ENCODE measurements around the gene SPCS3. TPM values are rescaled to one million over a fixed set of nuclear protein-coding genes. Genes with fewer than 3 reads are reported as not detected.

Gene SPCS3
- total RNA-seq, 4 donors from 2014 or later: 37.9 to 160 (median 115) TPM

DNA sequence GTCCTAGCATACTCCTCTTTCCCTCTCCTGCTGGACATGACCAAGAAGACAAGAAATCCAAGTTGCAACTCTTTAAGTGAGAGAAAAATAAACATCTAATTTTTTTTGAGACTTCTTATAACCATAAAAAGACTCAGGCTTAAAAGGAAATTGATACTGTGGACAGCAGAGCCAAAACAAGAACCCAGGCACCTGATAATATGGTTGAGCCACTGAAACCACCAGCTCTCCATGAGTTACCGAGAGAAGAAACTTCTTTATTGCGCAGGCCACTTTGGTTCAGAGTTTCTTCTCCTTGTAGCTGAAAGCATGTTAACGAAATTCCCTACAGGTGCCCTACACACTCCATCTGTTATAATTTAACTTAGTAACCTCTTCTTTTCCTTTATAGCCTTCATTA, 11.3 kb upstream of the SPCS3 start:
- intact Hi-C loops (cut with DNase I; ENCODE audit: low total_unique reads): no loop called here

DNA sequence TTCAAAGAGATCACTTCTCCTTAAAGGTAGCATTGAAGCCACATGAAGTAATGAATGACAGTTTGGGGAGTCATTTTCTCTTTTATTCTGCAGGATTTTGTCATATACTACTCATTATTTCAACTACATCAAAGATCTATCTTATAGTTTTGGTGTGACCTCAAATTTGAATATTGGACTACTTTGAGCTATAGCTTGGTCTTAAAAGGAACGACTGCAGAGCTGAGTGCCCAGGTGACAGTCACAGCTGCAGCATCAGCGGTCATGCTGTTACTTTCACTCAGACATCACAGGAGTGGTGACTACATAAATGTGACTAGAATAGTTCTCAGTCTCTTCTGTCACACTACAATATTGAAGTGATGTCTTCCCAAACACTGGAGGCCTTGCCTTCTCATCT, 10.7 kb upstream of the SPCS3 start:
- Histone ChIP-seq H3K27me3 (no peaks in the 10 kb centered on the region), H3K27ac (no peak overlapping the region), H3K36me3 (no peaks in the 10 kb centered on the region), H3K9me3 (no peaks in the 10 kb centered on the region), H3K4me1 (no peaks in the 10 kb centered on the region), H3K4me3 (no peak overlapping the region)
- TF ChIP-seq CTCF (IDR thresholded peaks at IDR 0.05) (no peak), POLR2A (IDR thresholded peaks at IDR 0.05) (no peak)
- DNase-seq: no peak
- intact Hi-C loops (cut with DNase I; ENCODE audit: low total_unique reads): no loop called here

More for the DNA sequence above, 11.3 kb upstream of the SPCS3 start:
- no peaks in the 10 kb centered on the region for H3K27me3 ChIP-seq
- no peak overlapping the region for H3K4me3 ChIP-seq
- no peaks in the 10 kb centered on the region for H3K9me3 ChIP-seq
- TF ChIP-seq POLR2A (IDR thresholded peaks at IDR 0.05) (no peak), CTCF (IDR thresholded peaks at IDR 0.05) (no peak)
- DNase-seq: no peak
- H3K36me3 ChIP-seq: no peaks in the 10 kb centered on the region
- no peaks in the 10 kb centered on the region for H3K4me1 ChIP-seq
- H3K27ac ChIP-seq: no peak overlapping the region

DNA sequence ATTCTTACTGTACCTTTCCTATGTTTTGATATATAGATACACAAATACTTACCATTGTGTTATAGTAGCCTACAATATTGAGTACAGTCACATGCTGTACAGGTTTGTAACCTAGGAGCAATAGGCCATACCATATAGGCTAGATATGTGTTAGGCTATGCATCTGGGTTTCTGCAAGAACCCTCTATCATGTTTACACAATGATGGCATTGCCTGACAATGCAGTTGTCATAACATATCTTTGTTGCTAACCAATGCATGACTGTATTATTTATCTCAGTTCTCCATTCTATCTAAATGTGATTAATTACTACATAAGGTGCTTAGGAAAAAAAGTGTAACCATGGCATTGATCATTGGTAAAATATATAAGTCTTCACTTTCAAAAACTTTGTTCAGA, 10.0 kb upstream of the SPCS3 start:
- intact Hi-C loops (cut with DNase I; ENCODE audit: low total_unique reads): loop anchor here (10.0 kb wide), 1 partner anchor 115 kb away; the partner anchor contains the start of gene SPATA4
- Histone ChIP-seq H3K27me3 (no peaks in the 10 kb centered on the region), H3K27ac (no peak overlapping the region), H3K36me3 (no peaks in the 10 kb centered on the region), H3K9me3 (no peaks in the 10 kb centered on the region), H3K4me1 (no peaks in the 10 kb centered on the region), H3K4me3 (no peak overlapping the region)
- no peak for TF ChIP-seq CTCF (IDR thresholded peaks at IDR 0.05)
- no peak for TF ChIP-seq POLR2A (IDR thresholded peaks at IDR 0.05)
- no peak for DNase-seq

DNA sequence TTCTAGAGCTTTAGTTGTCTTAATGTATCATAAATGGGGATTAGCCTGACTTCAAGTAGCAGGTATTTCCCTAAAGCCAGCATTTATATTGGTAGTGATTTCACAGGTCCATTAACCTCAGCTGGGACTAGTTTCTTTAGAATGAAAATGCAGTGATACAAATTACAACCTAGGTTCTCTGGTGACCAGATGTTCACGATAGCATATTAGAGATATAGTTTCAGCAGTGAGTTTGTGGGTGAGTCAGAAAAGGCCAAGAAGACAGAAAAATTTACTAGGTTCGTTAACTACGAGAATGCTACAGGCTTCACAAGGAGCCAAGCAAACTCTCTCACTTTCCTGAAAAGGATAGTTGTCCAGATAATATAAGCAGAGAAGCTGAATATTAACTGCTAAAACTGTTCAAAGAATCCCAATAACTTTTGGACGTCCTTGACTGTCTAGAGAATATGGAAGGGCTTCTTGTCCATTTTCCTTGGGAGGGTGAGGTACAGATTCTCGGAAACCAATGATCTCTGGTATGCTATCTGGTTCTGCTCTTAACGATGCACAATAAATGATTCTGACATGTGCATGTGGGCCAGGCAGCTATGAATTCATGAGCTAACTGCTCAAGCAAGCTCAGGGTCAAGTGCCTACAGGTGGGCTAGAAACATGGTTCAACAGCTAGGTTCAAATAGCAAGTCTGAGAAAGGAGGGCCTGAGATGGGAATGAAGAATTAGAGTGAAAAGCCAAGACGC, 6.0 kb upstream of the SPCS3 start:
- no peaks in the 10 kb centered on the region for H3K27me3 ChIP-seq
- H3K4me3 ChIP-seq: no peak overlapping the region
- H3K9me3 ChIP-seq: no peaks in the 10 kb centered on the region
- DNase-seq: no peak
- no peaks in the 10 kb centered on the region for H3K36me3 ChIP-seq
- TF ChIP-seq CTCF (IDR thresholded peaks at IDR 0.05) (no peak), POLR2A (IDR thresholded peaks at IDR 0.05) (no peak)
- H3K27ac ChIP-seq: no peak overlapping the region
- intact Hi-C loops (cut with DNase I; ENCODE audit: low total_unique reads): loop anchor here (10.0 kb wide), 1 partner anchor 119 kb away; the partner anchor contains the start of gene SPATA4
- no peaks in the 10 kb centered on the region for H3K4me1 ChIP-seq

- no peak for DNase-seq
- no peaks in the 10 kb centered on the region for H3K9me3 ChIP-seq
- intact Hi-C loops (cut with DNase I; ENCODE audit: low total_unique reads): loop anchor here (10.0 kb wide), 1 partner anchor 124 kb away; the partner anchor contains the start of gene SPATA4
- no peaks in the 10 kb centered on the region for H3K27me3 ChIP-seq
- H3K4me3 ChIP-seq: peak overlapping the region; percentile 51 to 93
- H3K27ac ChIP-seq: peak overlapping the region; percentile 93 to 99
- peaks cover 0 to 4% of the 10 kb centered on the region in 2 donors for H3K4me1 ChIP-seq
- TF ChIP-seq POLR2A (IDR thresholded peaks at IDR 0.05) (no peak), CTCF (IDR thresholded peaks at IDR 0.05) (no peak)
- H3K36me3 ChIP-seq: no peaks in the 10 kb centered on the region
Measured at GRCh38 chr4:176319151-176319703, 539 bp upstream of the SPCS3 start.

Measured in uterus (tissue), 4 donors.